HL-60 (cell line): ENCODE results near the gene BMERB1.
"Not testable (repeated sequence)": the region's sequence is repeated elsewhere in the genome, so short reads cannot be mapped to it uniquely, and the experiment has no call there.

ENCODE experiments used
- DNase-seq, 2 experiments: peaks; one replicate each; pipeline ENCODE4 v3.0.0-alpha.2; 2010 to 2020; ENCODE audit warnings: low read depth in 1 of 2, low spot score in 1 of 2
- H3K27ac ChIP-seq: fragments of 250-450 bp; sonication (Bioruptor Pico); replicated peaks from 2 replicates; pipeline ENCODE4 v1.5.1; 2020; ENCODE audit warnings: mild to moderate bottlenecking, moderate library complexity
- H3K27me3 ChIP-seq: fragments of 250-450 bp; sonication (Bioruptor Pico); 2 replicates; pipeline ENCODE4 v1.5.1; 2021; ENCODE audit warnings: mild to moderate bottlenecking, moderate library complexity; ENCODE audit not compliant: insufficient read depth, poor library complexity, severe bottlenecking
- H3K4me3 ChIP-seq: replicated peaks from 2 replicates; pipeline ENCODE4 v1.5.1; 2011; ENCODE audit warnings: mild to moderate bottlenecking, control low read depth, low read length; ENCODE audit not compliant: insufficient read depth
- CTCF ChIP-seq: IDR thresholded peaks from one replicate; pipeline ENCODE4 v1.5.1; 2011; ENCODE audit warnings: low read length, control low read depth, inconsistent platforms; ENCODE audit not compliant: insufficient read depth
- GABPA ChIP-seq: IDR thresholded peaks from 2 replicates; pipeline ENCODE4 v1.6.1; 2012; ENCODE audit warnings: low read depth
- POLR2AphosphoS5 ChIP-seq: IDR thresholded peaks from 2 replicates; pipeline ENCODE4 v1.6.1; 2012; ENCODE audit warnings: low read depth
- REST ChIP-seq: IDR thresholded peaks from 2 replicates; pipeline ENCODE4 v1.6.1; 2012; ENCODE audit warnings: low read depth; ENCODE audit not compliant: insufficient replicate concordance
- SPI1 ChIP-seq: IDR thresholded peaks from 2 replicates; pipeline ENCODE4 v1.6.1; 2012; ENCODE audit warnings: low read depth, mild to moderate bottlenecking, borderline replicate concordance

Gene BMERB1

GRCh38 chr16:15427648-15428239 is 6.6 kb upstream of the BMERB1 start:
- peak in 1 of 2 experiments; percentile 28 for DNase-seq
- Histone ChIP-seq H3K27ac (no peak overlapping the region), H3K4me3 (no peak overlapping the region), H3K27me3 (no peaks in the 10 kb centered on the region)
- no peak for TF ChIP-seq SPI1
- TF ChIP-seq CTCF = peak; percentile 26

- H3K27me3 ChIP-seq = peaks cover 30% of the 10 kb centered on the region
- not testable (repeated sequence) for H3K4me3 ChIP-seq, H3K27ac ChIP-seq, DNase-seq
Measured at GRCh38 chr16:15430884-15431283, 3.5 kb upstream of the BMERB1 start.

- no peak for DNase-seq
- Histone ChIP-seq H3K4me3 (no peak overlapping the region), H3K27ac (no peak overlapping the region), H3K27me3 (peaks cover 35% of the 10 kb centered on the region)
- TF ChIP-seq REST = no peak
- no peak for TF ChIP-seq GABPA
- no peak for TF ChIP-seq CTCF
- no peak for TF ChIP-seq SPI1
- no peak for TF ChIP-seq POLR2AphosphoS5
Measured at GRCh38 chr16:15434079-15434424, 336 bp upstream of the BMERB1 start.

GRCh38 chr16:15435216-15435864 is 952 bp downstream of the BMERB1 start:
- TF ChIP-seq POLR2AphosphoS5 = no peak
- TF ChIP-seq CTCF = no peak
- no peak for TF ChIP-seq SPI1
- no peak for TF ChIP-seq REST
- TF ChIP-seq GABPA = no peak
- Histone ChIP-seq H3K4me3 (no peak overlapping the region), H3K27ac (no peak overlapping the region), H3K27me3 (peaks cover 35% of the 10 kb centered on the region)
- DNase-seq = no peak
